HEK293 (cell line): ENCODE results near the gene PIEZO1.

Experiments used
- GLI4 ChIP-seq: fragments of 450-650 bp; formaldehyde crosslinking; IDR thresholded peaks from 2 replicates; pipeline ENCODE4 v1.5.1; 2016; ENCODE audit warnings: missing biosample characterization, missing genetic modification characterization
- GLIS1 ChIP-seq: fragments of 450-650 bp; formaldehyde crosslinking; IDR thresholded peaks from 2 replicates; pipeline ENCODE4 v1.5.1; 2016; ENCODE audit warnings: missing biosample characterization, missing genetic modification characterization
- MYNN ChIP-seq: fragments of 450-650 bp; formaldehyde crosslinking; IDR thresholded peaks from 2 replicates; pipeline ENCODE4 v1.5.1; 2016; ENCODE audit warnings: missing biosample characterization, missing genetic modification characterization, borderline replicate concordance
- PATZ1 ChIP-seq: fragments of 450-650 bp; formaldehyde crosslinking; IDR thresholded peaks from 2 replicates; pipeline ENCODE4 v1.5.1; 2016; ENCODE audit warnings: missing biosample characterization, missing genetic modification characterization
- SP7 ChIP-seq: fragments of 450-650 bp; formaldehyde crosslinking; IDR thresholded peaks from 2 replicates; pipeline ENCODE4 v1.5.1; 2016; ENCODE audit warnings: missing biosample characterization, missing genetic modification characterization
- TRIM28 ChIP-seq: IDR thresholded peaks from 2 replicates; pipeline ENCODE4 v1.6.1; 2011; ENCODE audit warnings: low read length, control low read depth, borderline replicate concordance
- ZBTB17 ChIP-seq: fragments of 450-650 bp; formaldehyde crosslinking; IDR thresholded peaks from 2 replicates; pipeline ENCODE4 v1.5.1; 2016; ENCODE audit warnings: missing biosample characterization, missing genetic modification characterization
- ZBTB48 ChIP-seq: fragments of 450-650 bp; formaldehyde crosslinking; IDR thresholded peaks from 2 replicates; pipeline ENCODE4 v1.5.1; 2016; ENCODE audit warnings: missing biosample characterization, missing genetic modification characterization
- ZFHX2 ChIP-seq: fragments of 450-650 bp; formaldehyde crosslinking; conservative IDR thresholded peaks from 2 replicates; pipeline ENCODE4 v1.5.1; 2016; ENCODE audit warnings: missing biosample characterization, missing genetic modification characterization
- ZNF10 ChIP-seq: fragments of 450-650 bp; formaldehyde crosslinking; IDR thresholded peaks from 2 replicates; pipeline ENCODE4 v1.5.1; 2017; ENCODE audit warnings: missing biosample characterization, missing genetic modification characterization
- ZNF112 ChIP-seq: fragments of 450-650 bp; formaldehyde crosslinking; IDR thresholded peaks from 2 replicates; pipeline ENCODE4 v1.5.0; 2017; ENCODE audit warnings: missing biosample characterization, missing genetic modification characterization
- ZNF114 ChIP-seq: fragments of 450-650 bp; formaldehyde crosslinking; IDR thresholded peaks from 2 replicates; pipeline ENCODE4 v1.5.0; 2017; ENCODE audit warnings: missing biosample characterization, missing genetic modification characterization
- ZNF121 ChIP-seq: fragments of 450-650 bp; formaldehyde crosslinking; IDR thresholded peaks from 2 replicates; pipeline ENCODE4 v1.5.1; 2016; ENCODE audit warnings: missing biosample characterization, missing genetic modification characterization
- ZNF132 ChIP-seq: fragments of 450-650 bp; formaldehyde crosslinking; IDR thresholded peaks from 2 replicates; pipeline ENCODE4 v1.5.1; 2017; ENCODE audit warnings: missing biosample characterization, missing genetic modification characterization, borderline replicate concordance
- ZNF202 ChIP-seq: fragments of 450-650 bp; formaldehyde crosslinking; IDR thresholded peaks from 2 replicates; pipeline ENCODE4 v1.5.1; 2016; ENCODE audit warnings: missing biosample characterization, missing genetic modification characterization, borderline replicate concordance
- ZNF335 ChIP-seq: fragments of 450-650 bp; formaldehyde crosslinking; conservative IDR thresholded peaks from 2 replicates; pipeline ENCODE4 v1.5.1; 2016; ENCODE audit warnings: missing biosample characterization, missing genetic modification characterization
- ZNF362 ChIP-seq: fragments of 450-650 bp; formaldehyde crosslinking; IDR thresholded peaks from 2 replicates; pipeline ENCODE4 v1.5.1; 2016; ENCODE audit warnings: missing biosample characterization, missing genetic modification characterization
- ZNF391 ChIP-seq: fragments of 450-650 bp; formaldehyde crosslinking; IDR thresholded peaks from 2 replicates; pipeline ENCODE4 v1.5.1; 2016; ENCODE audit warnings: low read depth, missing biosample characterization, missing genetic modification characterization, borderline replicate concordance
- ZNF621 ChIP-seq: fragments of 450-650 bp; formaldehyde crosslinking; IDR thresholded peaks from 2 replicates; pipeline ENCODE4 v1.5.1; 2017; ENCODE audit warnings: missing biosample characterization, missing genetic modification characterization
- ZNF624 ChIP-seq: fragments of 450-650 bp; formaldehyde crosslinking; IDR thresholded peaks from 2 replicates; pipeline ENCODE4 v1.5.1; 2017; ENCODE audit warnings: missing biosample characterization, missing genetic modification characterization
- ZNF626 ChIP-seq: fragments of 450-650 bp; sonication (Bioruptor Pico); formaldehyde crosslinking; IDR thresholded peaks from 2 replicates; pipeline ENCODE4 v1.5.1; 2018; ENCODE audit warnings: missing biosample characterization, missing genetic modification characterization, inconsistent platforms
- ZNF629 ChIP-seq: fragments of 450-650 bp; formaldehyde crosslinking; IDR thresholded peaks from 2 replicates; pipeline ENCODE4 v1.5.1; 2017; ENCODE audit warnings: missing biosample characterization, missing genetic modification characterization
- ZNF777 ChIP-seq: fragments of 450-650 bp; formaldehyde crosslinking; IDR thresholded peaks from 2 replicates; pipeline ENCODE4 v1.5.1; 2017; ENCODE audit warnings: missing biosample characterization, missing genetic modification characterization, borderline replicate concordance
- ZSCAN16 ChIP-seq: fragments of 450-650 bp; formaldehyde crosslinking; IDR thresholded peaks from 2 replicates; pipeline ENCODE4 v1.5.1; 2016; ENCODE audit warnings: missing biosample characterization, missing genetic modification characterization
- TF ChIP-seq, protein P1 (sequence below): fragments of 450-650 bp; formaldehyde crosslinking; IDR thresholded peaks from 2 replicates; pipeline ENCODE4 v1.5.1; 2016; ENCODE audit warnings: missing biosample characterization, missing genetic modification characterization
- TF ChIP-seq, protein P2 (sequence below): fragments of 450-650 bp; formaldehyde crosslinking; IDR thresholded peaks from 2 replicates; pipeline ENCODE4 v1.5.1; 2016; ENCODE audit warnings: missing biosample characterization, missing genetic modification characterization, low read depth
- TF ChIP-seq, protein P3 (sequence below): fragments of 450-650 bp; formaldehyde crosslinking; IDR thresholded peaks from 2 replicates; pipeline ENCODE4 v1.5.1; 2016; ENCODE audit warnings: missing biosample characterization, missing genetic modification characterization
- TF ChIP-seq, protein P4 (sequence below): fragments of 450-650 bp; formaldehyde crosslinking; IDR thresholded peaks from 2 replicates; pipeline ENCODE4; 2016; ENCODE audit warnings: missing biosample characterization, missing genetic modification characterization
- TF ChIP-seq, protein P5 (sequence below): fragments of 450-650 bp; formaldehyde crosslinking; IDR thresholded peaks from 2 replicates; pipeline ENCODE4 v1.5.1; 2016; ENCODE audit warnings: missing biosample characterization, missing genetic modification characterization

PIEZO1 gene

DNA sequence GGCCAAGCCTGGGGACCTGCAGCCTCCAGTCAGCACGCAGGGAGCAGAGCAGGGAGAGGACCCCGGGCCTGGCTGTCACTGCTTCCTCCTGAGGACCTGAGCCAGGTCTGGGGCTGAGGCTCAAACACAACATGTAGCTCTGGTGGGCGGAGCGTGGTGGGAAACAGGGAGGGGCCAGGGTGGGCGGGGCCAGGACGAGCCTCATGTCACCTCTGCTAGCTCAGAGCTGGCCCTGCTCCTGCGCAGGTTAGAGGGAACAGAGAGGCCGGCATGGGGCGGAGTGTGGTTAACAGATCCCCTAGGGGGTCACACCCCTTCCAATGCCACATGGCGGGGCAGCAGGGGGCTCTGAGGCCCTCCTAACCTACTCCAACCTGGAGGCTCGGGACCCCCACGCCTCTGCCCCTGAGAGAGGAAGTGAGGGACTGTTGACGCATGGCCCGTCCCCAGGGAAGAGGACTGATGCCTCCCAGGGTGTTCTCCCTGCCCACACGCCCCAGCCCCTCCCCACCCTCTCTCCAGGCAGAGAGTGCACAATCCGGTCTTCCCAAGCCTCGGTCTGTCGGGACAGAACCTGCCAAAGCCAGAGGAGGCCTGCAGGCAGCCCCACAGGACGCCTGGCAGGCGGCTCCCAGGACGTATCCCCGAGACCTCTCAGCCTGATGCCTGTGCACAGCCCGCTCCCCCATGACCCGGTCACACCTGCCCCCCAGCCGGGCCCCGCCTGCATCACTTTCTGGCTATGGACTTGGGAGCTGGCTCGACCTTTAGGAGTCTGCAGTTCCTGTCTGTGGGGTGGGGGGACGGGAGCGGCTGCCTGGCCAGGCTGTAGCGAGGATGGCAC is 15.2 kb downstream of the PIEZO1 start (continued):
- TF ChIP-seq, protein P1, sequence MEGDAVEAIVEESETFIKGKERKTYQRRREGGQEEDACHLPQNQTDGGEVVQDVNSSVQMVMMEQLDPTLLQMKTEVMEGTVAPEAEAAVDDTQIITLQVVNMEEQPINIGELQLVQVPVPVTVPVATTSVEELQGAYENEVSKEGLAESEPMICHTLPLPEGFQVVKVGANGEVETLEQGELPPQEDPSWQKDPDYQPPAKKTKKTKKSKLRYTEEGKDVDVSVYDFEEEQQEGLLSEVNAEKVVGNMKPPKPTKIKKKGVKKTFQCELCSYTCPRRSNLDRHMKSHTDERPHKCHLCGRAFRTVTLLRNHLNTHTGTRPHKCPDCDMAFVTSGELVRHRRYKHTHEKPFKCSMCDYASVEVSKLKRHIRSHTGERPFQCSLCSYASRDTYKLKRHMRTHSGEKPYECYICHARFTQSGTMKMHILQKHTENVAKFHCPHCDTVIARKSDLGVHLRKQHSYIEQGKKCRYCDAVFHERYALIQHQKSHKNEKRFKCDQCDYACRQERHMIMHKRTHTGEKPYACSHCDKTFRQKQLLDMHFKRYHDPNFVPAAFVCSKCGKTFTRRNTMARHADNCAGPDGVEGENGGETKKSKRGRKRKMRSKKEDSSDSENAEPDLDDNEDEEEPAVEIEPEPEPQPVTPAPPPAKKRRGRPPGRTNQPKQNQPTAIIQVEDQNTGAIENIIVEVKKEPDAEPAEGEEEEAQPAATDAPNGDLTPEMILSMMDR, result no peak
- TF ChIP-seq ZNF114 (tag by site-specific recombination) (no peak), ZNF624 (tag by site-specific recombination) (no peak), TRIM28 (no peak), ZNF335 (no peak), ZNF621 (tag by site-specific recombination) (no peak), ZFHX2 (tag by site-specific recombination) (0 out of 2 replicates have a peak, but pooled peaks have one; percentile 23), MYNN (tag by site-specific recombination) (no peak), ZNF121 (tag by site-specific recombination) (no peak), ZNF626 (tag by site-specific recombination) (no peak), ZNF777 (tag by site-specific recombination) (no peak), ZNF202 (tag by site-specific recombination) (no peak), GLIS1 (tag by site-specific recombination) (peak; percentile 100), ZNF391 (no peak), GLI4 (tag by site-specific recombination) (no peak), ZNF362 (tag by site-specific recombination) (no peak), PATZ1 (tag by site-specific recombination) (peak; percentile 74), ZNF10 (tag by site-specific recombination) (no peak), ZSCAN16 (tag by site-specific recombination) (0 out of 2 replicates have a peak, but pooled peaks have one; percentile 36), ZNF112 (tag by site-specific recombination) (no peak), ZNF629 (tag by site-specific recombination) (no peak), SP7 (tag by site-specific recombination) (0 out of 2 replicates have a peak, but pooled peaks have one; percentile 33), ZNF132 (tag by site-specific recombination) (no peak), ZBTB48 (tag by site-specific recombination) (0 out of 2 replicates have a peak, but pooled peaks have one; percentile 31), ZBTB17 (tag by site-specific recombination) (no peak)
- TF ChIP-seq, protein P2, sequence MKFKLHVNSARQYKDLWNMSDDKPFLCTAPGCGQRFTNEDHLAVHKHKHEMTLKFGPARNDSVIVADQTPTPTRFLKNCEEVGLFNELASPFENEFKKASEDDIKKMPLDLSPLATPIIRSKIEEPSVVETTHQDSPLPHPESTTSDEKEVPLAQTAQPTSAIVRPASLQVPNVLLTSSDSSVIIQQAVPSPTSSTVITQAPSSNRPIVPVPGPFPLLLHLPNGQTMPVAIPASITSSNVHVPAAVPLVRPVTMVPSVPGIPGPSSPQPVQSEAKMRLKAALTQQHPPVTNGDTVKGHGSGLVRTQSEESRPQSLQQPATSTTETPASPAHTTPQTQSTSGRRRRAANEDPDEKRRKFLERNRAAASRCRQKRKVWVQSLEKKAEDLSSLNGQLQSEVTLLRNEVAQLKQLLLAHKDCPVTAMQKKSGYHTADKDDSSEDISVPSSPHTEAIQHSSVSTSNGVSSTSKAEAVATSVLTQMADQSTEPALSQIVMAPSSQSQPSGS (tag by site-specific recombination), result no peak
- TF ChIP-seq, protein P3, sequence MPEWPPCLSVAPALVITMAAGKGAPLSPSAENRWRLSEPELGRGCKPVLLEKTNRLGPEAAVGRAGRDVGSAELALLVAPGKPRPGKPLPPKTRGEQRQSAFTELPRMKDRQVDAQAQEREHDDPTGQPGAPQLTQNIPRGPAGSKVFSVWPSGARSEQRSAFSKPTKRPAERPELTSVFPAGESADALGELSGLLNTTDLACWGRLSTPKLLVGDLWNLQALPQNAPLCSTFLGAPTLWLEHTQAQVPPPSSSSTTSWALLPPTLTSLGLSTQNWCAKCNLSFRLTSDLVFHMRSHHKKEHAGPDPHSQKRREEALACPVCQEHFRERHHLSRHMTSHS, result no peak
- TF ChIP-seq, protein P4, sequence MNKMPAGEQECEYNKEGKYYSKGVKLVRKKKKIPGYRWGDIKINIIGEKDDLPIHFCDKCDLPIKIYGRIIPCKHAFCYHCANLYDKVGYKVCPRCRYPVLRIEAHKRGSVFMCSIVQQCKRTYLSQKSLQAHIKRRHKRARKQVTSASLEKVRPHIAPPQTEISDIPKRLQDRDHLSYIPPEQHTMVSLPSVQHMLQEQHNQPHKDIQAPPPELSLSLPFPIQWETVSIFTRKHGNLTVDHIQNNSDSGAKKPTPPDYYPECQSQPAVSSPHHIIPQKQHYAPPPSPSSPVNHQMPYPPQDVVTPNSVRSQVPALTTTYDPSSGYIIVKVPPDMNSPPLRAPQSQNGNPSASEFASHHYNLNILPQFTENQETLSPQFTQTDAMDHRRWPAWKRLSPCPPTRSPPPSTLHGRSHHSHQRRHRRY (tag by site-specific recombination), result no peak
- TF ChIP-seq, protein P5, sequence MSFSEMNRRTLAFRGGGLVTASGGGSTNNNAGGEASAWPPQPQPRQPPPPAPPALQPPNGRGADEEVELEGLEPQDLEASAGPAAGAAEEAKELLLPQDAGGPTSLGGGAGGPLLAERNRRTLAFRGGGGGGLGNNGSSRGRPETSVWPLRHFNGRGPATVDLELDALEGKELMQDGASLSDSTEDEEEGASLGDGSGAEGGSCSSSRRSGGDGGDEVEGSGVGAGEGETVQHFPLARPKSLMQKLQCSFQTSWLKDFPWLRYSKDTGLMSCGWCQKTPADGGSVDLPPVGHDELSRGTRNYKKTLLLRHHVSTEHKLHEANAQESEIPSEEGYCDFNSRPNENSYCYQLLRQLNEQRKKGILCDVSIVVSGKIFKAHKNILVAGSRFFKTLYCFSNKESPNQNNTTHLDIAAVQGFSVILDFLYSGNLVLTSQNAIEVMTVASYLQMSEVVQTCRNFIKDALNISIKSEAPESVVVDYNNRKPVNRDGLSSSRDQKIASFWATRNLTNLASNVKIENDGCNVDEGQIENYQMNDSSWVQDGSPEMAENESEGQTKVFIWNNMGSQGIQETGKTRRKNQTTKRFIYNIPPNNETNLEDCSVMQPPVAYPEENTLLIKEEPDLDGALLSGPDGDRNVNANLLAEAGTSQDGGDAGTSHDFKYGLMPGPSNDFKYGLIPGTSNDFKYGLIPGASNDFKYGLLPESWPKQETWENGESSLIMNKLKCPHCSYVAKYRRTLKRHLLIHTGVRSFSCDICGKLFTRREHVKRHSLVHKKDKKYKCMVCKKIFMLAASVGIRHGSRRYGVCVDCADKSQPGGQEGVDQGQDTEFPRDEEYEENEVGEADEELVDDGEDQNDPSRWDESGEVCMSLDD, result no peak
